ENCODE results near the gene CADPS. TPM values are rescaled to one million over a fixed set of nuclear protein-coding genes. Genes with fewer than 3 reads are reported as not detected.

CADPS gene
- total RNA-seq, 4 donors from 2014 or later, result 0.31 to 14.4 (median 5.2) TPM

- ATAC-seq, result no peak
- 6 to 15% methylated on average over 2 of the region's 2 CpGs for WGBS, 2 donors (ENCODE audit: low coverage in 1 of 2)
- H3K36me3 ChIP-seq, result no peaks in the 10 kb centered on the region
- no peak overlapping the region for H3K27ac ChIP-seq
- no peaks in the 10 kb centered on the region for H3K4me1 ChIP-seq
- H3K4me3 ChIP-seq, result no peak overlapping the region
- H3K27me3 ChIP-seq, result peaks cover 4% of the 10 kb centered on the region
- TF ChIP-seq POLR2AphosphoS5 (IDR thresholded peaks at IDR 0.05) (no peak), POLR2A (IDR thresholded peaks at IDR 0.05) (no peak), CTCF (IDR thresholded peaks at IDR 0.05) (no peak), EP300 (IDR thresholded peaks at IDR 0.05) (no peak)
- H3K9me3 ChIP-seq, result no peaks in the 10 kb centered on the region
These were observed 220.0 kb downstream of the CADPS start for GRCh38 chr3:62655056-62655690.

DNA sequence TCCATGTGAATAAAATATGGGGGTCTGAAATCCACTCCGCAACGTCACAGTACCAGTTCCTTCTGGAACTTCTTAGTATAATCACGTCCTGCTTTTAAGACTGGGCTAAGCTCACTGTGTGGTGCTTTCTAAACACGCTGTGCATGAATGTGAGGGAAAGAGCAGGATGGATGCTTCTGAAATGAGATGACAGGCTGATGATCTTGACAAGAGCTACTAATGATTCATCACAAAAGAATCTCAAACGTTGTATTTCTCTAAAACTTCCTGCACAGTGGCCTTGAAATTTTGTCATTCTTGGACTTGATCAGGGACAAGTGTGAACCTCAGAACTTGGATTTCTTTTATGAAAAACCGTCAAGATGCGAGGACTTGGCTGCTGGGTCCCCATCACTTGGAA lies 221.4 kb downstream of the CADPS start:
- Histone ChIP-seq H3K36me3 (no peaks in the 10 kb centered on the region), H3K4me1 (no peaks in the 10 kb centered on the region), H3K9me3 (no peaks in the 10 kb centered on the region), H3K27ac (no peak overlapping the region), H3K27me3 (peaks cover 4% of the 10 kb centered on the region), H3K4me3 (no peak overlapping the region)
- TF ChIP-seq CTCF (IDR thresholded peaks at IDR 0.05) (no peak), EP300 (IDR thresholded peaks at IDR 0.05) (no peak), POLR2A (IDR thresholded peaks at IDR 0.05) (no peak), POLR2AphosphoS5 (IDR thresholded peaks at IDR 0.05) (no peak)
- ATAC-seq, result no peak
- WGBS, 2 donors (ENCODE audit: low coverage in 1 of 2), result 64 to 67% methylated on average over 6 to 7 of the region's 7 CpGs

GRCh38 chr3:62647711-62648110 lies 227.5 kb downstream of the CADPS start:
- 80 to 94% methylated on average over 1 of the region's 1 CpG for WGBS, 2 donors (ENCODE audit: low coverage in 1 of 2)
- no peak overlapping the region for H3K27ac ChIP-seq
- no peaks in the 10 kb centered on the region for H3K27me3 ChIP-seq
- no peaks in the 10 kb centered on the region for H3K4me1 ChIP-seq
- no peaks in the 10 kb centered on the region for H3K9me3 ChIP-seq
- no peak overlapping the region for H3K4me3 ChIP-seq
- ATAC-seq, result no peak
- no peaks in the 10 kb centered on the region for H3K36me3 ChIP-seq
- no peak for TF ChIP-seq CTCF (IDR thresholded peaks at IDR 0.05)
- no peak for TF ChIP-seq POLR2AphosphoS5 (IDR thresholded peaks at IDR 0.05)
- no peak for TF ChIP-seq EP300 (IDR thresholded peaks at IDR 0.05)
- no peak for TF ChIP-seq POLR2A (IDR thresholded peaks at IDR 0.05)

DNA sequence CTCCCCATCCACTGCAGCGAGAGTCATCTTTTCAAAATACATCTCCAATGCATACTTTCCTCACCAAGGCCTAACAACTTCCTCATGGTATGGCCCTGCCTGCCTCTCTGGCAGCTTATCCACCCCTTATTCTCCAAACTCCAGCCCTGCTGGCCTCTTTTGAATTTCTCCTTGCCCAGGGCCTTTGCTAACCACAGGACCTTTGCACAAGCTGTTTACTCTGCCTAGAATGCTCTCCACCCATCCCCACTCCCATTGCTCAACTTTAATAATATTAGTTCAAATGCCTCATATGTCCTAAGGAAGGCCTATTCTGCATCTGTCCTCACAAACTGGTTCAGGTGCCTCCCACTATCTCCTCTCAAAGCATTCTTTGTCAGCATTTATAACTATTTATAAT lies 230.7 kb downstream of the CADPS start:
- no peaks in the 10 kb centered on the region for H3K9me3 ChIP-seq
- no peaks in the 10 kb centered on the region for H3K4me1 ChIP-seq
- H3K4me3 ChIP-seq, result no peak overlapping the region
- no peaks in the 10 kb centered on the region for H3K36me3 ChIP-seq
- ATAC-seq, result no peak
- 60 to 89% methylated on average over 1 of the region's 1 CpG for WGBS, 2 donors (ENCODE audit: low coverage in 1 of 2)
- no peaks in the 10 kb centered on the region for H3K27me3 ChIP-seq
- no peak for TF ChIP-seq EP300 (IDR thresholded peaks at IDR 0.05)
- TF ChIP-seq CTCF (IDR thresholded peaks at IDR 0.05), result no peak
- no peak for TF ChIP-seq POLR2A (IDR thresholded peaks at IDR 0.05)
- no peak for TF ChIP-seq POLR2AphosphoS5 (IDR thresholded peaks at IDR 0.05)
- no peak overlapping the region for H3K27ac ChIP-seq

DNA sequence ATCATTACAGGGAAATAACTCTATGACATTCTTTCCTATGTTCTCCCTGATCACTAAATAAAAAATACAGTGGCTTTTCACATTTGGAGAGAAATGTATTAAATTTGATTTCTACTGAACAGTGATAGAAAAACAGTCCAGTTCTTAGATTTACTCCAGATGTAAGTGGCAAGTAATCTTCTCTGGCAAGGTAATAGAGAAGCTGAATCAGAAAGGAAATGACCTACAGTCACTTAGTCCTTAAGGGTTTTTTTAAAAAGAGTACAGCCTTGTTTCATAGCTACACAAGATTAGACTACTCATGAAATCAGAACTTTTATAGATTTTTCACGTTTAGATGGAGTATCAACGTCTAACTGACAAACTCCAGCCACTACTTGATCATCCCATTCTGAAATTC lies 236.9 kb downstream of the CADPS start:
- ATAC-seq, result no peak
- Histone ChIP-seq H3K4me1 (no peaks in the 10 kb centered on the region), H3K9me3 (no peaks in the 10 kb centered on the region), H3K36me3 (no peaks in the 10 kb centered on the region), H3K4me3 (no peak overlapping the region), H3K27me3 (peaks cover 7% of the 10 kb centered on the region), H3K27ac (no peak overlapping the region)
- WGBS, 2 donors (ENCODE audit: low coverage in 1 of 2), result 60 to 72% methylated on average over 2 of the region's 2 CpGs
- TF ChIP-seq POLR2AphosphoS5 (IDR thresholded peaks at IDR 0.05), result no peak
- no peak for TF ChIP-seq POLR2A (IDR thresholded peaks at IDR 0.05)
- TF ChIP-seq EP300 (IDR thresholded peaks at IDR 0.05), result no peak
- no peak for TF ChIP-seq CTCF (IDR thresholded peaks at IDR 0.05)
